NCI-H2196 (cell line): ENCODE measurements around the gene DYNC1I2.
"Not testable (repeated sequence)": the region's sequence is repeated elsewhere in the genome, so short reads cannot be mapped to it uniquely, and the experiment has no call there.

Experiments used
- DNase-seq: peaks from one replicate; lab custom pipeline; 2025; ENCODE audit not compliant: unreplicated experiment; lab: John Stamatoyannopoulos, UW

Gene DYNC1I2

GRCh38 chr2:171772373-171772772 lies 85.1 kb downstream of the DYNC1I2 start:
- no peak for DNase-seq

- not testable (repeated sequence) for DNase-seq
These were observed 87.3 kb downstream of the DYNC1I2 start for GRCh38 chr2:171774581-171774980.

DNA sequence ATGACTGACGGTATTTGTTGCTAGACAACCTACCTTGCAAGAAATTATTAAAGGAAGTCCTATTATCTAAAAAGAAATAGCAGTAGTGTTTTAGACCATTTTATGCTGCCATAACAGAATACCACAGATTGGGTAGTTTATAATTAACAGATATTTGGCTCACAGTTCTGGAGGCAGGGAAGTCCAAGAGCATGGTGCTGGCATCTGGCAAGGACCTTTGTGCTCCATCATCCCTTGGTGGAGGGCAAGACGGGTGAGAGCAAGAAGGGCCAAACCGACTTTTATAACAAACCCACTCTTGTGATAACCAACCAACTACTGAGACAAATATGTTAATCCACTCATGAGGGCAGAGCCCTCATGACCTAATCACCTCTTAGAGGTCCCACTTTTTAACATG lies 91.2 kb downstream of the DYNC1I2 start:
- no peak for DNase-seq

DNA sequence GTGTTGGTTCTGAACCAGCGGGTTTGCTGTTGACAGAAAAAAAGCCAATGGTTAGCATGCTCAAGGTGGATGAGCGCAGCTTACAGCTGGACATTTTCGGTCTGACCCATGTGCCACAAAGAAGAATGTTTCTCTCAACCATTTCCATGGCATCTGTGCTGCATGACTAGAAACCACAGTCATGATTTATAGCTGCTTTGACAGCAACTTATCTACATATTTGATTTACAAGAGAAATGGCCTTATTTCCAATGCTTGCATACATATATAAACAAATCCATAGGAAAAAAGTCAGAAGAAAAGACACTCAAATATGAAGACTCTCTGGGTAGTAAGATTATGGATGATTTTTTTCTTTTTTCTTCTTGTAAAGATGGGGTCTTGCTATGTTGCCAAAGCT lies 98.2 kb downstream of the DYNC1I2 start:
- DNase-seq, result no peak

GRCh38 chr2:171787333-171788072 lies 100.2 kb downstream of the DYNC1I2 start:
- DNase-seq, result no peak

DNA sequence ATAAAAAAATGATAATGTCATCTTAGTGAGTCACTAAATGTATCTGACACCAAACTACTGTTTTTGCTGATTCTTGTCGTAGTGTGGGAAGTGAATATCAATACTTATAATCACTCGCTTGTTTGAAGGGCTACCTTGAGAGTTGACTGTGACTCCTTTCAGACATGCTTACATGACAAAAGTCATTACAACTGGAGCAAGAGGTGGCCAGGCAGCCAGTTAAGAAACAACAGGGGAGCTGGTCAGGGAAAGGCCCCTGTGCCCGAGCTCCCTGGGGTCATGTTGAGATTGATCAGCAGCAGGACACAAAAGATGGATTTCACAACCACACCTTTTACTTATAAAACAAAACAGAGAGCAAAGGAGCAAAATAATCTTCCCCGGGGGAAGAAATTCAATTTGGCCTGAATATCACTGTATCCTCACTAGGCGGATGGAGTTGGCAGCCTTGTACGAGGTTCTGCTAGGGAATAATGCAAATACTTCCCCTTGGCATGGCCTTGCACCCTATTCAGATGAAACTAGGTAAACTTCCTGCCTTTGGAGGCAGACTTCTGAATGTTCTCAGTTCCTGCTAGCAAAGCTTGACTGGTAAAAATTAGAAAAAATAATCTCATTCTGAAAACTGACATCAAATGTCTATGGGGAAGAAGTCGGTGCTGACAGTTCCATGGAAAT lies 101.2 kb downstream of the DYNC1I2 start:
- peak; percentile 41 for DNase-seq

DNA sequence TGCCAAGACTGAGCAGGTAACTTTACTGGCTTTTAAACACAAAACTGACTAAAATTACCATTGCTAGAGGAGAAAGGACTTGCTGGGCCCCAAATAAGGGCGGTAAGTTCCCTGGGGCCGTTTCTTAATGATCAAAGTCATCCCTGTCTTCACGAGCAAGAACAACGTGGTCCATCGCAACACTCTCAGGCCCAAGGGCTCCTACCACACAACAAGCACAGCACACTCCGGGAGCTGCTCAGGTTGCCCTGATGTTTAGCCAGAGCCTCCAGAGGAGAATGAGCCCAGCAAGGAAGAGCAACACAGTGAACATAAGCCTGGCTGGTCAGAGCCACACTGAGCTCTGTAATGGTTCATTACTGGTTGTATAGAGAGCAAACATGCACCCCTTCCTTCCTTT lies 102.7 kb downstream of the DYNC1I2 start:
- DNase-seq, result no peak

- no peak for DNase-seq
These were observed 104.1 kb downstream of the DYNC1I2 start for GRCh38 chr2:171791361-171791760.

- DNase-seq, result no peak
These were observed 104.9 kb downstream of the DYNC1I2 start for GRCh38 chr2:171792157-171792556.

- DNase-seq, result no peak
These were observed 105.8 kb downstream of the DYNC1I2 start for GRCh38 chr2:171792886-171793580.

- DNase-seq, result no peak
These were observed 106.7 kb downstream of the DYNC1I2 start for GRCh38 chr2:171793691-171794678.

- DNase-seq, result no peak
These were observed 107.6 kb downstream of the DYNC1I2 start for GRCh38 chr2:171794918-171795317.
